ES-I3 (cell line): ENCODE data around the gene SLC38A1.
"Not testable (repeated sequence)": the region's sequence is repeated elsewhere in the genome, so short reads cannot be mapped to it uniquely, and the experiment has no call there.

Experiments used
- H3K36me3 ChIP-seq: 2 replicates; pipeline ENCODE4 v1.6.1; 2013; ENCODE audit warnings: mild to moderate bottlenecking, low read length, control low read depth, moderate library complexity; ENCODE audit not compliant: insufficient read depth
- H3K4me1 ChIP-seq: 2 replicates; pipeline ENCODE4 v1.6.1; 2013; ENCODE audit warnings: mild to moderate bottlenecking, control low read depth, low read length; ENCODE audit not compliant: insufficient read depth
- H3K9ac ChIP-seq: 2 replicates; pipeline ENCODE4 v1.6.1; 2013; ENCODE audit warnings: low read depth, mild to moderate bottlenecking, low read length, moderate library complexity
- H3K9me3 ChIP-seq: 2 replicates; pipeline ENCODE4 v1.6.1; 2013; ENCODE audit warnings: mild to moderate bottlenecking, low read length, moderate library complexity; ENCODE audit not compliant: control insufficient read depth, insufficient read depth

Gene SLC38A1

DNA sequence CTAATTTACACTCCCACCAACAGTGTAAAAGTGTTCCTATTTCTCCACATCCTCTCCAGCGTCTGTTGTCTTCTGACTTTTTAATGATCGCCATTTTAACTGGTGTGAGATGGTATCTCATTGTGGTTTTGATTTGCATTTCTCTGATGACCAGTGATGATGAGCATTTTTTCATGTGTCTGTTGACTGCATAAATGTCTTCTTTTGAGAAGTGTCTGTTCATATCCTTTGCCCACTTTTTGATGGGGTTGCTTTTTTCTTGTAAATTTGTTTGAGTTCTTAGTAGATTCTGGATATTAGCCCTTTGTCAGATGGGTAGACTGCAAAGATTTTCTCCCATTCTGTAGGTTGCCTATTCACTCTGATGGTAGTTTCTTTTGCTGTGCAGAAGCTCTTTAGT lies 78.3 kb downstream of the SLC38A1 start:
- not testable (repeated sequence) for H3K9ac ChIP-seq, H3K4me1 ChIP-seq
- Histone ChIP-seq H3K36me3 (peaks cover 35% of the 10 kb centered on the region), H3K9me3 (peaks cover 21% of the 10 kb centered on the region)

DNA sequence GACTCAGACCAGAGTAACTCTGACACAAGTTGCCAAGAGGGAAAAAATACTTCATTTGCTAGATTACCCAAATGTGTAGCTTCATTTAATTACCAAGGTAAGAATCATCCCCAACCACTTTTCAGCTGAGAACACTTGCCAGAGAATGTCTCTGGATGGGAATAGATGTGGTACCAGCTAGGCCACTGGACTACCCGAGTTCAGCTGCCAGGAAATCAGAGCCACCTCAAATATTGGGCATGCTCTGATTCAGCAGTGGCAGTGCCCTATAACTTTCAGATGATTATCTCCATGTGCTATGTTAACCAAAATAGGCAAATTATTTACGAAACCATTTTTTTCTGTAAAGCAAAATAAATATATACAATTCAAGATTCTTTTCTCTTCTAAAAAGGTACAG lies 80.7 kb downstream of the SLC38A1 start:
- Histone ChIP-seq H3K36me3 (peaks cover 14% of the 10 kb centered on the region), H3K9ac (no peak overlapping the region), H3K4me1 (no peaks in the 10 kb centered on the region), H3K9me3 (peaks cover 4% of the 10 kb centered on the region; the same call in 1 of the 2 replicates)

DNA sequence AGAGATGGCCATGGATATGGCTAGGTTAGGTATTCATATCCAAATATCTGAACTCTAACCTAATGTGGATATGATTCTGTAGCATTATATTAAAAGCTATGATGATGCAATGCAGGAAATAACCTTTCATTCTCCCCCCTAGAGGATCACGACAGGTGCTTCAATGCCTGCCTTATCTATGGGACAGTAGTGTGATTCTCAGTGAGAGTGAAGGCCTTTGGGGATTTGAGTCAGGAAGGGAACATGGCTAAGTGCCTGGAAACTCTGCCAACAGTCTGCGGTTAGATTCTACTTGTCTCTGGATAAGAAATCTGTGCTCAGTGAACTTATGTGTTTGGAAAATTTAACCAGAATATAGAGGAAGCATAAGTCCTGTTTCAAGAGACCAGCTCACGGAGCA lies 81.8 kb downstream of the SLC38A1 start:
- no peaks in the 10 kb centered on the region for H3K4me1 ChIP-seq
- H3K36me3 ChIP-seq: peaks cover 10% of the 10 kb centered on the region
- H3K9me3 ChIP-seq: no peaks in the 10 kb centered on the region
- no peak overlapping the region for H3K9ac ChIP-seq

DNA sequence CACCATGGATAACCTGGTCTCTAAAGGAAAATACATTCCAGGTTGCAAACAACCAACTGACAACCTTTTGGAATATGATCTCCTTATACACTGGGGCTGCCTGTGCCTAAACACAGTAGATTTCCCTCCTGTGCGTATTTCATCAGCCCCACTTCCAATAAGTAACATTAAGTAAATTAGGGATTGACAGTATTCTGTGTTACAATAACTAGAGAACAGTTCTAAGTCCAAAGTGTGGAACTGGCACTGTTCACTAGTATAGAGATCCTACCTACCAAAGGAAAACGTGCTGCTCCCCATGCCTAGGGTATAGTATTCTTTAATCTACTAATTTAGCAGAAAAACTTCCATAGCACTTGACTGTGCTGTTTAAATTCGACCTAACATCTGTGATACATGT lies 82.8 kb downstream of the SLC38A1 start:
- Histone ChIP-seq H3K9ac (no peak overlapping the region), H3K4me1 (no peaks in the 10 kb centered on the region), H3K9me3 (no peaks in the 10 kb centered on the region), H3K36me3 (peaks cover 10% of the 10 kb centered on the region)

DNA sequence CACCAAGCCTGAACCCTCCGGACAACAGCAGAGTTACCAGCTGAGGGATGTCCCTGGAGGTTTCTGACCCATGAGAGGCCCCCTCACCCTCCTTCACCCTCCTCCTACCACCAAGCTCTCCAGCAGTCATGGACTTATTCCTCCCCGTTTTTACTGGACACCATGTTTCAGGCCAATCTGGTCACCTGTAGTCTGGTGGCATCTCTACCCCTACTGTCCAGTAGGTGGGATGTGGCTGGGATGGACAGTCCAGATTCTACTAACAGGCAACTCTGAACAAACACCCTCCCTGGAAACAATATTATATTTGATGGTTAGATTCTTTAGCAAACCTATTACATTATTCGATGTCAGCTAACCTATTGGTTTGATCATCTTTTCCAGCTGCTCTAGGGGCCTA lies 83.2 kb downstream of the SLC38A1 start:
- Histone ChIP-seq H3K9ac (no peak overlapping the region), H3K4me1 (no peaks in the 10 kb centered on the region), H3K36me3 (peaks cover 10% of the 10 kb centered on the region), H3K9me3 (no peaks in the 10 kb centered on the region)

DNA sequence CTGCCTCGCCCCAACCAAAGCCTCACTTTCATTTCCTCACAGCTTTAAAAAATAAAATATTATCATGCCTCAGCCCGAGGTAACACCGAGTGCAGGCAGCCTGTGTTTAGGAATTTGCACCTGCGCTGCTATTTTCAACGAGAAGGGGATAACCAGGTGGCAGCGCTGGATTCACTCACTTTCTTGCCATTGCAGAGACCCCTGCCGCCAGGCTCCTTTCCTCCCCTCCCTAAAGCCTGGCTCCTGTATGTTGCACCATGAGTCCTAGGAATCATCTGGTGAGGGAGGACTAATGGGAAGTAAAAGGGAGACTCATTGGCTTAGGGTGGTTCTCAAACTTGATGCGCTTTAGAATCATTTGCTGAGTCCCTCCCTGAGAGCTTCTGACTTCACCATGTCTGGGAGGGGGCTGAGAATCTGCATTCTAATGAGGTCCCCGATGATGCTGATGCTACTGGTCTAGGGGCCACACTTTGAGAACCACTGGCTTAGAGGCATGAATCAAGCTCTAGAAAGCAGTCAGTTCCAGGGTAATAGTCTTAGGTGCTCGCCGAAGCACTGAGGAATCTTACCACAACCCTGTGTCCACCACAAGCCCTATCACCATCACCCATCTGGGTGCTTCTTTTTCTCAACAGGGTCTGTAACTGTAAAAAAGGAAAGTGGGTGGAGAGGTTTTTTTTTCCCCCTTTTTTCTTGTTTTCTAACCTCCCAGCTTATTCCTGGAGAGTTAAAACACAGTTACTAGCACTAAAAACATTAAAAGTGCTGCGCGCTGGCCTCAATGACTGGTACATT lies 83.8 kb downstream of the SLC38A1 start:
- no peaks in the 10 kb centered on the region for H3K4me1 ChIP-seq

DNA sequence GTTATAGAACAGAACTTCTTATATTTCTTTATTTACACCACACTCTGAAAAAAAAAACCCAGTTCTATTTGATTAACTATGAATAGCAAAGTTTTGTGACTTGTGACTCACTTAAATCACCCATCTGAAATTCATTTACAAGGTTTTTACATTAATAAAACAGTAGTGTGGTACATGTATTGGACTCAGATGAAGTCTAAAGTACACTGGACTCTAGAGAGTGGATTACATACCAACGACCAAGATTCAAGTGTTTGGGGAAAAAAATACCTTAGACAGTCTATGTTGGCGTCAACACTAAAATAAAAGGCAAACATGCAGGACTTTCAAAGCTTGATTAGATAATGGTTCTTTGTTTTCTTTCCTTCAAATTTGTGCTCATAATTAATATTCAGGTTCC lies 85.7 kb downstream of the SLC38A1 start:
- no peaks in the 10 kb centered on the region for H3K4me1 ChIP-seq
- H3K9ac ChIP-seq: no peak overlapping the region
- H3K36me3 ChIP-seq: peaks cover 9% of the 10 kb centered on the region
- H3K9me3 ChIP-seq: no peaks in the 10 kb centered on the region

More for the DNA sequence above, 83.8 kb downstream of the SLC38A1 start:
- H3K36me3 ChIP-seq: peaks cover 10% of the 10 kb centered on the region
- H3K9me3 ChIP-seq: no peaks in the 10 kb centered on the region
- H3K9ac ChIP-seq: no peak overlapping the region

DNA sequence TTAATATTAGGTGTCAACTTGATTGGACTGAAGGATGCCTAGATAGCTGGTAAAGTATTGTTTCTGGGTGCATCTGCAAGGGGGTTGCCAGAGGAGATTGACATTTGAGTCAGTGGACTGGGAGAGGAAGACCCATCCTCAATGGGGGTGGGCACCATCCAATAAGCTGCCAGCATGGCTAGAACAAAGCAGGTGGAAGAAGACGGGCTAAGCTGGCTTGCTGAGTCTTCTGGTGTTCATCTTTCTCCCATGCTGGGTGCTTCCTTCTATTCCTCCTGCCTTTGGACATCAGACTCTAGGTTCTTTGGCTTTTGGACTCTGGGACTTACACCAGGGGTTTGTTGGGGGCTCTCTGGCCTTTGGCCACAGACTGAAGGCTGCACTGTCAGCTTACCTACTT lies 87.4 kb downstream of the SLC38A1 start:
- Histone ChIP-seq H3K9me3 (no peaks in the 10 kb centered on the region), H3K9ac (no peak overlapping the region), H3K4me1 (no peaks in the 10 kb centered on the region), H3K36me3 (no peaks in the 10 kb centered on the region)

DNA sequence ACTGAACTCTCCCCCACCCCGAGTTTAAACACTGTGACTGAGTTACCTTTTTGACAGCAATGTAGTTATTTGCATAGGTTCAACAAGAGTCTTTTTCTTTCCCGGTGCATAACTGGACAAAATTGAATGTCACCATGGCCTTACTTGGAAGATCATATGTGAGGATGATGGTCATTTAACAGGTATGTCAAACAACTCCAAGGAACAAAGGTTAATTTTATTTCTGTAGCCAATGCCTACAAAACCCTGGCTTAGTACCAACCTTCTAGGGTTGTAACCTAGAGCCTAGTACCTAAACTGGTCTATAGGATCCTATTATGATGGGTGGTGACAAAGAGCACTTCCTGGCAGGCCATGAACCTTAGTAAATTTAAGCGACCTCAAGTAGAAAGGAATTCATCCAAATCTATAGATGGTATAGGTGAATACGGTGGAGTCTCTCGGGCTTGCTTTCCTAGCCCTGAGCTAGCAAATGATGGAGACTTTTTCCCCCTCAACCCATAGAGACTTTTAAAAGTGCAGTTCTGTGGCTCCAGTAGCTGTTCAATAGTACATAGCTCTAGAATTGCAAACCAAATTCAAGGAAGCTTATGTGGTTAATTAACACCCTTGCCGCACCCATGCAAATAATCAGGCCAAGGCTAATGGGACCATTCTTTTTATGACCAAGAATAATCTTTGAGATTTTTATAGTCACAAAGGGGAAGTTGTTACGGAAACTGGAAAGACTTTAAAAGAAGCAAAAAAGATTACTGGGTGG lies 89.0 kb downstream of the SLC38A1 start:
- no peaks in the 10 kb centered on the region for H3K36me3 ChIP-seq
- no peak overlapping the region for H3K9ac ChIP-seq
- no peaks in the 10 kb centered on the region for H3K4me1 ChIP-seq
- H3K9me3 ChIP-seq: no peaks in the 10 kb centered on the region

DNA sequence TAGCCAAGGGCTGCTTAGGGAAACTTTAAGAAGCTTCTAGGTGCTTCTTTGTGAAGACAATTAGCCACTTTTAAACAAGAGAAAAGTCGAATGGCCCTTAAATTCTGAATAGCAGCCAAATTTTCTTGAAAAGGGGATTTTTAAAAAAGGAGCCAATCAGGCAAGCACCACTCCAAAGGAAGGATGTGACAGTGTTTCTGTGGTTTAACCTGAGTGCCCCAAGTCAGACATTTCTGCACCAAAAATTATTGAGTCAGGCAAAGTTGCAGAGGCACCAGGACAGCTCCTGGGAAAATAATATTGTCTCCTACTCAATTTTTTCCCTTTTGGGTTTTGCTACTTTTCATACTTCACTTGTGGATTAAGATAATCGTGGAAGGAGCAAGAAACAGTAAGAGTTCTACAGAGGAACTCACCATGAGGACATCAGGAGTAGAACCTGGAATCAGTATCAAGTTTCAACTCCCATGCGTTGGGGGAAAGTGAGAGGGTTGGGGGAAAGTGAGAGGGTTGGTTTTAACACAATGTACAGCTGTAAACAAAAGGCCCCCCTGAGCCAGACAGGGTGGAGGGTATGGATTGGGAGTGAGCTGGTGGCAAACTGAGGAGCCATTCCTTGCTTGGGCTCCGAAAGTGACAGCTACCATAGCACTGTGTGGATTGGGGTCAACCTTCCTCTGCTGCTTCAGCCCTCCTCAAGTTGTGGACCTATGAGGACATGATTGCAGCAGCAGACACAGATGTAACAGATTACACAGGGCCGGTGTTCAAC lies 90.8 kb downstream of the SLC38A1 start:
- Histone ChIP-seq H3K4me1 (no peaks in the 10 kb centered on the region), H3K36me3 (no peaks in the 10 kb centered on the region), H3K9ac (no peak overlapping the region), H3K9me3 (no peaks in the 10 kb centered on the region)

DNA sequence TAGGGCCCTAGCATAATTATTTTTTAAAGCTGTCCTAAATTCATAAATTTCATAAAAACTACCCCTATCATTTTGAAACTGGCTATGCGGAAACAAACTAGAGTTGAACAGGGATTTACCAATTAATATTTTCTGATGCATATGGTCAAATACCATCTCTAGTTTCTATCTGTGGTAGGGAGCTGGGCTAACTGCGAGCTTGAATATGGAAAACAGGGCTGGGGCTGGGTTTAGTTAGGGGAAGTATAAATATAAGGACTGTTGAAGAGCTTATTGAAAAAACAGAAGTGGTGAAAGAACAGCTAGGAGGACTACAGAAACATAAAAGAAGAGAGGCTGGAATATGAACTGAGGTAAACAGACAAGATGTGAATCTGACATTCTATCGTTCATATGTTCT lies 91.8 kb downstream of the SLC38A1 start:
- no peaks in the 10 kb centered on the region for H3K36me3 ChIP-seq
- H3K4me1 ChIP-seq: no peaks in the 10 kb centered on the region
- H3K9me3 ChIP-seq: no peaks in the 10 kb centered on the region
- H3K9ac ChIP-seq: no peak overlapping the region

DNA sequence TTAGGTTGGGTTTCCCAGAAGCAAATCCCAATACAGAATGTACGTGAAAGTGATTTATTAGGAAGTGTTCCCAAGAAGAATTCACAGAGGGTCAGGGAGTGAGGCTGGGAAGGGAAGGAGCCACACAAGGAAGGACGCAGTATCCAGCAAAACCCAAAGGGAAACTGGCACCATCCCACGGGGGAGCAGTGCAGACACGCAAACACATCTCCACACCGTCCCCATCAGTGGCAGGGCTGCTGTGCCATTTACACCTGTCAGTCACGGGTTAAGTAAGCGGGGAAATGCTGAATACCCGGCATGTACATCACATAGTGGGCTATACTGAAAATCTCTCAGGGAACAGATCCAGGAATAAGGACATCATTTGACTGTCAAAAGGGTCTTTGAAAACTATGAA lies 93.9 kb downstream of the SLC38A1 start:
- Histone ChIP-seq H3K36me3 (no peaks in the 10 kb centered on the region), H3K9me3 (no peaks in the 10 kb centered on the region), H3K4me1 (no peaks in the 10 kb centered on the region), H3K9ac (no peak overlapping the region)

DNA sequence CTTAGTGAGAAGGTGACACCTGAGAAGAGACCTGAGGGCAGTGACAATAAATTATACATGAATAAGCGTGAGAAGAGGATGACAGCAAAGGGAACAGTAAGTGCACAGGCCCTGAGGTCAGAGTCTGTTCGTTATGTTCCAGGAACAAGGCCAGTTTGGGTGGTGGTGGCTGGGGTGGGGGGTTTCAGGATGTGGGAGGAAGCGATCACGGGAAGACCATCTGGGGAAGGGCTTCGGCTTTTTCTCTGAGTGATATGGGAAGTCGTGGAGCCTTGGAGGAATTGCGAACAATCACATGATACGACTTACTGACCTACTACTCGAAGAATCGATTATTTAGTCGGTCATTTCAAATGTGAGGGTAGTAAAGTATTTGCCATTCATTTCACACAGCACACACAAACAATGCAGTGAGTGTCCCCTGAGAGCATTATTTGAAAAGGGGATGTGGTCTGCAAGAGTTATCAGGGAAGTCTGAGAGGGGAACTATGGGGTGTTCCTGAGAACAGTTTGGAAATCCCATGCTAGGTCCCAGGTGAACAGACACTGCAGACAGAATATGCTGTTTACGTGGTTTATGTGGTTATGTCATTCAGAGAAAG lies 94.7 kb downstream of the SLC38A1 start:
- no peaks in the 10 kb centered on the region for H3K4me1 ChIP-seq
- no peak overlapping the region for H3K9ac ChIP-seq
- no peaks in the 10 kb centered on the region for H3K36me3 ChIP-seq
- no peaks in the 10 kb centered on the region for H3K9me3 ChIP-seq

DNA sequence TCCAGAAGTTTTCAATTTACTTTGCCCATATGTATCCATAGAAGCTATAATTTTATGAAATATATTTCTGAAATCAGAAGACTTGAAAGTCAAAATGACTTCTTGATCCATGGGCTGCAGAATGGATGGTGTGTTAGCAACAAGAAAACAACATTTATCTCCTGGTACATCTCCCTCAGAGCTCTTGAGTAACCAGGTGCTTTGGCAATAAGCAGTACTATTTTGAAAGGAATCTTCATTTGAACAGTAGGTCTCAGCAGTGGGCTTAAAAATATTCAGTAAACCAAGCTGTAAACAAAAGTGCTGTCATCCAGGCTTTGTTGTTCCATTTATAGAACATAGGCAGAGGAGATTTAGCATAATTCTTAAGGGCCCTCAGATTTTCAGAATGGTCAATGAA lies 100.4 kb downstream of the SLC38A1 start:
- H3K4me1 ChIP-seq: no peaks in the 10 kb centered on the region
- no peaks in the 10 kb centered on the region for H3K36me3 ChIP-seq
- no peak overlapping the region for H3K9ac ChIP-seq
- no peaks in the 10 kb centered on the region for H3K9me3 ChIP-seq
